ENCODE data around the gene ALPK1.
"Not testable (repeated sequence)": the region's sequence is repeated elsewhere in the genome, so short reads cannot be mapped to it uniquely, and the experiment has no call there.

The ALPK1 gene

DNA sequence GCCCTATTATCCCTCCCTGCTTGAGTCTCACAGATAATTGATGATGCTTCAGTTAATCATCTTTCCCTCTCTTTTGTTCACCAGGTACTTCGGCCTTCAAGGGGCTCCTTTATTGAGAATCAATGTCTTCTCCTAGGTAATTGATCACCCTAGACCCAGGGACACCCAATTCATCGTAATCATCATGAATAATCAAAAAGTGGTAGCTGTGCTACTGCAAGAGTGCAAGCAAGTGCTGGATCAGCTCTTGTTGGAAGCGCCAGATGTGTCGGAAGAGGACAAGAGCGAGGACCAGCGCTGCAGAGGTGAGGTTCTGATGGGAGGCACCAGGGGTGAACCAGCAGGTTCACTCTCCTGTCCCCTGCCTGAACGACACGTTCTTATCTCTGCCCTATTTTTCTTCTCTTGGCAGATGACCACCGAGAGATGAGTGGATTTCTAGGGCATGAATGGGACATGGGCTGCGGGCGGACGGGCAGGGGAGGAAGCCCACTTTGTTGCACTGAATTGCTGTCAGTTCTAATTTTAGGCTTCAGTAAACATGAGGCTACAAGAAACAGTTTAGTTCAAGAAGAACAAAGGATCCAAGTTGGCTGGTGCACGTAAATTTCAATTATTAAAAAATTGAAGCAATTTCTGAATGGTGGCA, 80.5 kb downstream of the ALPK1 start:
- no peak for DNase-seq (ENCODE audit: low read depth, low spot score)

DNA sequence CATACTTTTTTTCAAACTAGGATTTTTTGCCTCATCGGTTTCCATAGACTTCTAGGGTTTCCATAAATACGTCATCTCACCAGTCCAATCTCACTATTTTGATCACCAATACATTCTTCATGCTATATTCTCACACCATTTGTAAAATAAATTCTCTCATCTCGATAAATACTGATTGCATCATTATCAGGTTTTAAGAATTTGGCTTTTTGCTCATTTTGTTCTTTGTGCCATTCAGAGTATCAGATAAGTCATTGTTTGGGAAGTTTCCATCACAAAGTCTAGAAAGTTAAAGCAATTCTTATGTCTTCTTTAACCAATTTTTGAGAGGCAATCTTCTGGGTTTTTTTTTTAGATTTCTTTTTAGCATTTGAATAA, 81.1 kb downstream of the ALPK1 start:
- DNase-seq (ENCODE audit: low read depth, low spot score), result no peak

GRCh38 chr4:112378858-112379257, 81.7 kb downstream of the ALPK1 start:
- no peak for DNase-seq (ENCODE audit: low read depth, low spot score)

DNA sequence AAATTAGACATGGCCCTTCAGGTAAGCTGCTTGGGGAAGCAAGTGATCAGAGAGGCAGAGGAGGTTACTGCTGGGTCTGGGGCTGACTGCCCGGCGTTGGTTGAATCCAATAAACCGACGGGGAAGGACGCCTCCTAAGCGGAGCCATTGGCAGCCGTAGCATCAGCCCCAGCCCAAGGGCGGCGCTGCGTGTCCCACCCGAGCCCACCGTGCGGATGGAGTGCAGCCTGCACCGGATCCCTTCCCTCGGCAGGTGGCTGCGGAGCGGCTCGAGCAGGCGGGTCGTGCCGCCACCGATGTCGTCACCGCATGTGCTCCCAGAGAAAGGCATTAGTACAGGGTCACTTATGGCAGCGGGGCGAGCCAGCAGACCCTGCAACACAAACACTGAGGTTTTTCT, 82.1 kb downstream of the ALPK1 start:
- DNase-seq (ENCODE audit: low read depth, low spot score), result peak; percentile 91

DNA sequence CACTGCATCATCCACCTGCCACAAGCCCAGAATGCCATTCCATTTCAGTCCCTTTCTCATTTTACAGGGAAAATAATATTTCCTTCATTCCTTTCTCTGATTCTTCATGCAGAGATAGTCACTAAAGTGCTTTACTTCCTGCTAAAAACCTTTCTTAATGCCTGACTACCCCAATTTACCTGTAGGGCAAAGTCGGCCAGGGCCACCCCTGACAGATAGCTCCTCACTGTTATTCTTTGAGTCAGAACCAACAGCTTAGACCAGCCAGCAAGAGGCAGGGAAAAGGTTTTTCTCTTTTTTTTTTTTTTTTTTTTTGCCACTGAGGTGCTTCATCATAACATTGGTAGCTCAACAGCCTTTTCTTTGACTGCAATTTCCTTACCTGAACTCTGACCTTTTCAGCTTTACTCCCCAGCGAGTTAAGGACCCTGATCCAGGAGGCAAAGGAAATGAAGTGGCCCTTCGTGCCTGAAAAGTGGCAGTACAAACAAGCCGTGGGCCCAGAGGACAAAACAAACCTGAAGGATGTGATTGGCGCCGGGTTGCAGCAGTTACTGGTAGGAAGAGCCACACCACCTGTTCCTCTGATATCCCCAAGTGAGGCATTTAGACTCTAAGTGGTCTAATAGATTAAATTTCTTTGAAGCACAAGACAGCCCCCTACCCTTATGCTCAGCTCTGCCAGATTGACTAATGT, 85.0 kb downstream of the ALPK1 start:
- no peak for DNase-seq (ENCODE audit: low read depth, low spot score)

- DNase-seq (ENCODE audit: low read depth, low spot score), result no peak
These were observed 88.9 kb downstream of the ALPK1 start for GRCh38 chr4:112386071-112386470.

GRCh38 chr4:112402098-112402497, 104.9 kb downstream of the ALPK1 start:
- DNase-seq (ENCODE audit: low read depth, low spot score), result no peak

GRCh38 chr4:112403101-112403945, 106.2 kb downstream of the ALPK1 start:
- no peak for DNase-seq (ENCODE audit: low read depth, low spot score)

DNA sequence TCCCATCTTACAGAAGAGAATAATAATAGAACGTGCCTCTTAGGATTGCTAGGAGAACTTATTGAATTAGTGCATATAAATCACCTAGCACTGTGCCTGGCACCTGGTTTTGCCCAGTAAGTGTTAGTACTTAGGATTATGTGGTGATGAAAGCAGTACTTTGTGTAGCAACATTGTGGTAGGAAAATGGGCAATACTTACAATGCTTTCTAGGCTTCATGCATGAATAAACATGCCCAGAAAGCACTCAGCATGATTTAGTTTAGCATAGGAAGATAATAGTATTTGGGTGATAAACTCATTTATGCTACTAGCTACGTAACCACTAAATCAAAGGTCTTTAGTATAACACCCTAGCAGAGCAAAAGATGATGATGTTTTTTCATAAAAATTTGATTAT, 113.2 kb downstream of the ALPK1 start:
- DNase-seq (ENCODE audit: low read depth, low spot score), result no peak

DNA sequence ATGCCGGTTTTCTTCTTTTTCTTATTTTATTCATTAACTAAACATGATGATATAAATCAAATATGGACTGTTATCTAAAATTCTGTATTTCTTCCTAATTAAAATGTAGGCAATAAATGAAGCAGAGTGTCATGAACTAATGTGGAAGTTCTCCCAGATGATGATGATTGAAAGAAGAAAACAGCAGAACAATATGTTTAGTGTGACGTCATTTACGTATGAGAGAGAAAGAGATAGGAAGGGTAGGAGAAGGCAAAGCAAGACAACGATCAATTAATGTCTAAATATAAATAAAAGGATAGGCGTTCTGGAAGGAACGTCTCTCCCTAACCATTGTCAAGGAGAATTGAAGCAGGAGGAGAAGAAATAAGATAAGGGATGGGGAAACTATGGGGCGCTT, 113.6 kb downstream of the ALPK1 start:
- no peak for DNase-seq (ENCODE audit: low read depth, low spot score)

DNA sequence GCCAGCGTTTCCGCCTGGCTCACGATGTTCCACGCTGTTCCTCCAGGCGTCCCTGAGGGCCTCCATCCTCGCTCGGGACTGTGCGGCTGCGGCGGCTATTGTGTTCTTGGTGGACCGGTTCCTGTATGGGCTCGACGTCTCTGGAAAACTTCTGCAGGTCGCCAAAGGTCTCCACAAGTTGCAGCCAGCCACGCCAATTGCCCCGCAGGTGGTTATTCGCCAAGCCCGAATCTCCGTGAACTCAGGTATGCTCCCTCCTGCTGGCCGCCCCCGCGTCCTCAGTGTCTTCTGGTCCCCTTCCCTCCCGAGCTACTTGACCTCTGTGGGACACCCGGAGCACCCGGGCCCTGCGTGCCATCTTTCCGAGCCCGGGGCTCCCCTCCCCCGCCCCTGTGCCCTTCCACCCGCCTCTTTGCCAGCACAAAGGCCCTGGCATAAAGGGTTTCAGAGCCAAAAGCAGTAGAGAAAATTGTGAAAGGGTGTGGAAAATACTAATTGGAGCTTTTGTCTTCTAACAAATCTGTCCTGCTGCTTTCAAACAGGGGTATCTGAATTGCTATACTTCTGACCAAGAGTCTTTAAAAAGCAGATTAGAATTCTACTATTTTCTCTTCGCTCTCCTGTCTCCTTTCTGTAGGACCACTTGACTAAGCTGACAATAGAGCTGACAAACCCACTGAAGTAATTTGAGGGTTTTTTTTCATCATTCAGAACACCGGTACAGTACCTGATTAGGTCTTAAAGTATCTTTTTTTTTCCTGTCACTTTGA, 114.8 kb downstream of the ALPK1 start:
- DNase-seq (ENCODE audit: low read depth, low spot score), result peak; percentile 56

GRCh38 chr4:112416464-112416863, 119.3 kb downstream of the ALPK1 start:
- no peak for DNase-seq (ENCODE audit: low read depth, low spot score)

GRCh38 chr4:112418092-112418491, 120.9 kb downstream of the ALPK1 start:
- peak; percentile 62 for DNase-seq (ENCODE audit: low read depth, low spot score)

DNA sequence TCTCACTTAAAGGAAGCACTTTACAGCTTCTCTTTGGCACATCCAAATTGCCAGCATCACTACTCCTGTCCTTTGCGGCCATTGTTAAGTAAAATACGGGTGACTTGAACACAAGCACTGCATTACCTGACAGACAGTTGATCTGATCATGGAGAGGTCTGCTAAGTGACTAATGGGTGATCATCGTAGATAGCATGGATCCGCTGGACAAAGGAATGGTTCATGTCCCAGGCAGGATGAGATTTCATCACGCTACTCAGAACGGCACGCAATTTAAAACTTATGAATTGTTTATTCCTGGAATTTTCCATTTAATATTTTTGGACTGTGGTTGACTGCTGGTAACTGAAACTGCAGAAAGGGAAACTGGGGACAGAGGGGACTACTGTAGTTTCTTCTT, 124.7 kb downstream of the ALPK1 start:
- DNase-seq (ENCODE audit: low read depth, low spot score), result no peak

DNA sequence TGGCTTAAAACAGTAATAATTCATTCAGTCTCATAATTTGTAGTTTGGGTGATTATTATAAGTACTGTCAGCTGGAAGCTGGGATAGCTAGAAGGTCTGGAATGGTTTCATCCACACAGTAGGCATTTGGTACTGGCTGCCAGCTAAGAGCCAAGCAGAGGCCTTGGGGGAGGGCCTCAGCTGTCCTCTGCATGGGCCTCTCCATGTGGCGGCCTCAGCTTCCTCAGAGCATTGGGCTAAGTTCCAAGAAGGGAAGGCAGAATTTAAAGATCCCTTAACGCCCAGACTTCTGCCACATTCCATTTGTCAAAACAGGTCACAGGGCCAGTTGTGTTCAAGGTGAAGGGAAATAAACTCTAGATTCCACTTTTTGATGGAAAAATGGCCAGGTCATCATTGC, 125.5 kb downstream of the ALPK1 start:
- DNase-seq (ENCODE audit: low read depth, low spot score), result no peak

DNA sequence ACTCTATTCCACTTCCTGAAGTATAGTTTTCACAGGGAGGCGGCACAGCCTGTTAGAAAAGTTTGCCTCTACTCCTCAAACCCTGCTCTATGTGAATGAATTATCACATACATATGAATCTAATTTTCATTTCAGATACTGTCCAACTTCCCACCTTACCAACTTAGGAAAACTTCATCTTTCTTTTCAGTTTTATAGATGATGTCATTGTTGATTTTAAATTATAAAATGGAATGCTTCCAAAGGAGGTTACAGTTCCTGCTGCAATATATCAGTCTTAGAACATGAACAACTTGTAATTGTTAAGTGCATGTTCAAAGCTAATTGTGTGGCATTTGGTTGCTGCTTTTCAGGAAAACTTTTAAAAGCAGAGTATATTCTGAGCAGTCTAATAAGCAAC, 126.4 kb downstream of the ALPK1 start:
- no peak for DNase-seq (ENCODE audit: low read depth, low spot score)

DNA sequence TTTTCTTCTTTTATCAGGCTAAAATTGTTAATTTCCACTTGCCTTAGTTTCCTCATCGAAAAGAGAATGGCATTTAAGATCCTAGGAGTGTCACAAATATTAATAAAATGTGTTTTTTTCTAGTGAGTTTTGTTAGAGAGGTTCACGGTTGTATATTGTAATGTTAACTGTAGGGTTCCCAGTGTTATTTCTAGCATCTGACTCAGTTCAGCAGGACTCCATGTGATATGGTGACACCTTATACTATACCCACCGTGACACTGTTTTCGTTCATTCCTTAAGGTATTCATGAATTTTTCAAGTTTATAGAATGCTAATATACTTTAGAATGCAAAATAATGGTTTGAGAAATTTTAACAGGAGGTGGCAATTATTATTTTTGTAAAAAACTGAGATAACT, 128.7 kb downstream of the ALPK1 start:
- no peak for DNase-seq (ENCODE audit: low read depth, low spot score)

- no peak for DNase-seq (ENCODE audit: low read depth, low spot score)
These were observed 129.2 kb downstream of the ALPK1 start for GRCh38 chr4:112426416-112426815.

GRCh38 chr4:112431158-112431557, 134.0 kb downstream of the ALPK1 start:
- no peak for DNase-seq (ENCODE audit: low read depth, low spot score)

- no peak for DNase-seq (ENCODE audit: low read depth, low spot score)
These were observed 139.8 kb downstream of the ALPK1 start for GRCh38 chr4:112436987-112437386.

GRCh38 chr4:112442226-112442625, 145.1 kb downstream of the ALPK1 start:
- DNase-seq (ENCODE audit: low read depth, low spot score), result not testable (repeated sequence)

All from ELF-1 (cell line).